AG09319 (cell line): ENCODE data around the gene DEF6.

ENCODE experiments used
- DNase-seq: peaks from one replicate; pipeline ENCODE4 v3.0.0-alpha.2; 2010; ENCODE audit warnings: low read depth; ENCODE audit errors: extremely low read depth
- CTCF ChIP-seq: IDR thresholded peaks from 2 replicates; pipeline ENCODE4 v1.5.1; 2011; ENCODE audit warnings: low read depth, mild to moderate bottlenecking, inconsistent platforms, low read length, moderate library complexity

The DEF6 gene

GRCh38 chr6:35259194-35259947 lies 38.2 kb upstream of the DEF6 start, which contains the start of gene ZNF76:
Gene ZNF76 (plus strand): TSS chr6:35259735. CDS start chr6:35281152, 21,417 bp downstream.
- TF ChIP-seq CTCF, result no peak
- DNase-seq, result peak; percentile 92

- DNase-seq, result no peak
- no peak for TF ChIP-seq CTCF
Measured at GRCh38 chr6:35259948-35260590, 37.5 kb upstream of the DEF6 start.

- DNase-seq, result no peak
- TF ChIP-seq CTCF, result no peak
Measured at GRCh38 chr6:35260591-35261570, 36.7 kb upstream of the DEF6 start.

- no peak for TF ChIP-seq CTCF
- DNase-seq, result no peak
Measured at GRCh38 chr6:35262596-35262995, 35.0 kb upstream of the DEF6 start.

- TF ChIP-seq CTCF, result no peak
- no peak for DNase-seq
Measured at GRCh38 chr6:35264550-35265274, 32.9 kb upstream of the DEF6 start.

GRCh38 chr6:35265523-35265922 lies 32.1 kb upstream of the DEF6 start:
- TF ChIP-seq CTCF, result no peak
- DNase-seq, result no peak
